ENCODE results near the gene TMEM250. TPM values are rescaled to one million over a fixed set of nuclear protein-coding genes. Genes with fewer than 3 reads are reported as not detected.

TMEM250 gene
- total RNA-seq, 1 experiment from 2014 or later = 37.5 TPM

- TF ChIP-seq CBX3 (IDR thresholded peaks at IDR 0.05; ENCODE audit: low read depth) (no peak), YY1 (IDR thresholded peaks at IDR 0.05; ENCODE audit: extremely low read depth, insufficient replicate concordance, low read depth, low read length) (no peak), POLR2AphosphoS5 (IDR thresholded peaks at IDR 0.05; ENCODE audit: low read depth, low read length) (no peak), SIN3A (IDR thresholded peaks at IDR 0.05; ENCODE audit: low read depth) (no peak), MAX (IDR thresholded peaks at IDR 0.05) (no peak)
- TF ChIP-seq, protein P1, sequence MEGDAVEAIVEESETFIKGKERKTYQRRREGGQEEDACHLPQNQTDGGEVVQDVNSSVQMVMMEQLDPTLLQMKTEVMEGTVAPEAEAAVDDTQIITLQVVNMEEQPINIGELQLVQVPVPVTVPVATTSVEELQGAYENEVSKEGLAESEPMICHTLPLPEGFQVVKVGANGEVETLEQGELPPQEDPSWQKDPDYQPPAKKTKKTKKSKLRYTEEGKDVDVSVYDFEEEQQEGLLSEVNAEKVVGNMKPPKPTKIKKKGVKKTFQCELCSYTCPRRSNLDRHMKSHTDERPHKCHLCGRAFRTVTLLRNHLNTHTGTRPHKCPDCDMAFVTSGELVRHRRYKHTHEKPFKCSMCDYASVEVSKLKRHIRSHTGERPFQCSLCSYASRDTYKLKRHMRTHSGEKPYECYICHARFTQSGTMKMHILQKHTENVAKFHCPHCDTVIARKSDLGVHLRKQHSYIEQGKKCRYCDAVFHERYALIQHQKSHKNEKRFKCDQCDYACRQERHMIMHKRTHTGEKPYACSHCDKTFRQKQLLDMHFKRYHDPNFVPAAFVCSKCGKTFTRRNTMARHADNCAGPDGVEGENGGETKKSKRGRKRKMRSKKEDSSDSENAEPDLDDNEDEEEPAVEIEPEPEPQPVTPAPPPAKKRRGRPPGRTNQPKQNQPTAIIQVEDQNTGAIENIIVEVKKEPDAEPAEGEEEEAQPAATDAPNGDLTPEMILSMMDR (IDR thresholded peaks at IDR 0.05 in 2 of 3, conservative IDR thresholded peaks at IDR 0.05 in 1 of 3; ENCODE audit: borderline replicate concordance in 1 of 3, insufficient read depth in 1 of 3, low read depth in 2 of 3, low read length in 2 of 3) = no peak
- ATAC-seq = no peak
- Histone ChIP-seq H3K4me1 (ENCODE audit: control insufficient read depth in 1 of 2, insufficient read depth in 2 of 2, low read length in 2 of 2) (peaks cover 6 to 25% of the 10 kb centered on the region in 2 experiments; a peak in 3 of 4 replicates), H3K9me2 (ENCODE audit: insufficient read depth) (no peaks in the 10 kb centered on the region), H3K4me3 (replicated peaks in 1 of 2; ENCODE audit: low read depth in 1 of 2, low read length in 2 of 2) (no peak overlapping the region), H3K27me3 (ENCODE audit: insufficient read depth, low read length) (no peaks in the 10 kb centered on the region), H3K9me3 (ENCODE audit: control insufficient read depth in 1 of 2, insufficient read depth in 1 of 2, low read depth in 1 of 2, low read length in 2 of 2) (no peaks in the 10 kb centered on the region), H3K27ac (ENCODE audit: low read depth, low read length) (no peak overlapping the region), H2AFZ (ENCODE audit: low read depth, low read length, poor library complexity, severe bottlenecking) (no peak overlapping the region), H3K9ac (ENCODE audit: low read length) (no peak overlapping the region), H4K20me1 (ENCODE audit: insufficient read depth) (no peaks in the 10 kb centered on the region), H3K36me3 (ENCODE audit: control insufficient read depth in 1 of 2, insufficient read depth in 2 of 2, low read length in 2 of 2) (no peaks in the 10 kb centered on the region), H3K4me2 (ENCODE audit: low read length) (no peak overlapping the region), H3K79me2 (ENCODE audit: insufficient read depth, low read length) (no peaks in the 10 kb centered on the region)
- BruUV-seq (replicated peaks) = no TSS peak
- ChIA-PET RAD21 (ENCODE audit: low non-redundant PET in 1 of 2, low total read pairs in 2 of 2, uncharacterized antibody in 2 of 2, unreplicated experiment in 2 of 2) (interaction anchor here (0.6 kb wide), 2 partner anchors 15 to 125 kb away, joined by 3 to 6 read pairs; no protein-coding TSS in a partner anchor), POLR2A (no interaction called here), CTCF (interaction anchor here (0.6 to 0.7 kb wide), 2 partner anchors 10 to 1377 kb away, joined by 3 read pairs; no protein-coding TSS in a partner anchor)
- intact Hi-C loops (cut with micrococcal nuclease) = loop anchor here (2.0 kb wide), 1 partner anchor 150 kb away; no protein-coding TSS in a partner anchor
- no peak for DNase-seq (ENCODE audit: low read depth, low spot score)
Observed at GRCh38 chr9:136132512-136133050, 13.9 kb upstream of the TMEM250 start.
